SU-DHL-6 (cell line): Measurements from ENCODE around the gene NSUN2.

Experiments
- H2AFZ ChIP-seq: fragments of 200-600 bp; sonication (generic); 2 replicates; pipeline ENCODE4 v1.6.1; 2014; ENCODE audit warnings: low read depth, mild to moderate bottlenecking, moderate library complexity, mixed read lengths, antibody characterized with exemption, low read length; ENCODE audit not compliant: severe bottlenecking
- H3F3A ChIP-seq: fragments of 200-600 bp; shearing (Covaris generic); 2 replicates; pipeline ENCODE4 v1.6.0; 2016; ENCODE audit warnings: antibody characterized with exemption, mild to moderate bottlenecking; ENCODE audit not compliant: insufficient read depth
- H3K27ac ChIP-seq: fragments of 200-600 bp; sonication (generic); 2 replicates; pipeline ENCODE4 v1.5.1; 2016; ENCODE audit warnings: low read depth, mild to moderate bottlenecking, low read length, moderate library complexity, mixed read lengths
- H3K27me3 ChIP-seq: fragments of 200-600 bp; sonication (generic), shearing (Covaris generic); 2 replicates; pipeline ENCODE4 v1.6.0; 2014; ENCODE audit warnings: mild to moderate bottlenecking, low read length
- H3K36me3 ChIP-seq: fragments of 200-600 bp; sonication (generic); 2 replicates; pipeline ENCODE4 v1.6.1; 2014; ENCODE audit warnings: mild to moderate bottlenecking, low read length, mixed read lengths
- H3K4me2 ChIP-seq: fragments of 300-600, 200-600 bp; shearing (Covaris generic), sonication (generic); 2 replicates; pipeline ENCODE4 v1.6.0; 2014; ENCODE audit warnings: low read length, low read depth, mild to moderate bottlenecking; ENCODE audit not compliant: poor library complexity, severe bottlenecking
- H3K4me3 ChIP-seq: fragments of 200-600 bp; sonication (generic); 2 replicates; pipeline ENCODE4 v1.5.1; 2014; ENCODE audit warnings: antibody characterized with exemption, low read length, mild to moderate bottlenecking, mixed read lengths; ENCODE audit not compliant: insufficient read depth, poor library complexity, severe bottlenecking
- H3K79me2 ChIP-seq: fragments of 200-600 bp; sonication (generic); 2 replicates; pipeline ENCODE4 v1.6.1; 2014; ENCODE audit warnings: mild to moderate bottlenecking, low read length, moderate library complexity; ENCODE audit not compliant: insufficient read depth
- H3K9ac ChIP-seq: fragments of 200-600 bp; sonication (generic); 2 replicates; pipeline ENCODE4 v1.7.0; 2014; ENCODE audit warnings: mild to moderate bottlenecking, low read length
- H3K9me2 ChIP-seq: fragments of 200-600 bp; sonication (generic); replicated peaks from 2 replicates; pipeline ENCODE4 v1.6.1; 2014; ENCODE audit warnings: low read length; ENCODE audit not compliant: insufficient read depth
- H3K9me3 ChIP-seq: fragments of 200-600 bp; sonication (generic); 2 replicates; pipeline ENCODE4 v1.6.1; 2014; ENCODE audit warnings: low read length, mixed read lengths; ENCODE audit not compliant: insufficient read depth
- H4K20me1 ChIP-seq: fragments of 200-600 bp; sonication (generic); 2 replicates; pipeline ENCODE4 v1.6.1; 2014; ENCODE audit warnings: low read depth, mild to moderate bottlenecking, antibody characterized with exemption, low read length, moderate library complexity, mixed read lengths
- CTCF ChIP-seq: fragments of 200-600 bp; sonication (generic); IDR thresholded peaks from one replicate; pipeline ENCODE4 v1.5.1; 2017; ENCODE audit warnings: antibody characterized with exemption, mild to moderate bottlenecking, low read length, moderate library complexity; ENCODE audit not compliant: insufficient read depth, poor library complexity, severe bottlenecking
- EZH2phosphoT487 ChIP-seq: fragments of 200-600 bp; sonication (generic), shearing (Covaris generic); conservative IDR thresholded peaks from 2 replicates; pipeline ENCODE4 v1.6.1; 2018; ENCODE audit warnings: mild to moderate bottlenecking, antibody characterized with exemption, low read length, moderate library complexity, mixed read lengths

The NSUN2 gene

GRCh38 chr5:6581559-6582426, 51.1 kb downstream of the NSUN2 start:
- H3K79me2 ChIP-seq = no peaks in the 10 kb centered on the region
- no peak overlapping the region for H3K27ac ChIP-seq
- no peak overlapping the region for H3K9ac ChIP-seq
- no peak overlapping the region for H3K4me2 ChIP-seq
- no peaks in the 10 kb centered on the region for H3K9me2 ChIP-seq
- H2AFZ ChIP-seq = no peak overlapping the region
- no peaks in the 10 kb centered on the region for H3F3A ChIP-seq
- H3K36me3 ChIP-seq = no peaks in the 10 kb centered on the region
- H3K4me3 ChIP-seq = no peak overlapping the region
- H3K9me3 ChIP-seq = no peaks in the 10 kb centered on the region
- no peaks in the 10 kb centered on the region for H3K27me3 ChIP-seq
- TF ChIP-seq EZH2phosphoT487 = no peak
- no peak for TF ChIP-seq CTCF
- no peaks in the 10 kb centered on the region for H4K20me1 ChIP-seq

GRCh38 chr5:6581090-6581489, 51.8 kb downstream of the NSUN2 start:
- Histone ChIP-seq H3K9me2 (no peaks in the 10 kb centered on the region), H3K79me2 (no peaks in the 10 kb centered on the region), H3K27ac (no peak overlapping the region), H3F3A (no peaks in the 10 kb centered on the region), H4K20me1 (no peaks in the 10 kb centered on the region), H3K36me3 (no peaks in the 10 kb centered on the region), H2AFZ (no peak overlapping the region), H3K4me3 (no peak overlapping the region), H3K27me3 (no peaks in the 10 kb centered on the region), H3K4me2 (no peak overlapping the region), H3K9me3 (no peaks in the 10 kb centered on the region), H3K9ac (no peak overlapping the region)
- no peak for TF ChIP-seq CTCF
- TF ChIP-seq EZH2phosphoT487 = no peak

GRCh38 chr5:6579535-6579934, 53.3 kb downstream of the NSUN2 start:
- Histone ChIP-seq H3K27me3 (no peaks in the 10 kb centered on the region), H3K36me3 (no peaks in the 10 kb centered on the region)
- no peak for TF ChIP-seq CTCF
- TF ChIP-seq EZH2phosphoT487 = no peak

More at GRCh38 chr5:6579535-6579934, 53.3 kb downstream of the NSUN2 start:
- Histone ChIP-seq H2AFZ (no peak overlapping the region), H3K4me2 (no peak overlapping the region), H3F3A (no peaks in the 10 kb centered on the region), H3K9me2 (no peaks in the 10 kb centered on the region), H3K9ac (no peak overlapping the region), H3K9me3 (no peaks in the 10 kb centered on the region), H3K27ac (no peak overlapping the region), H4K20me1 (no peaks in the 10 kb centered on the region), H3K79me2 (no peaks in the 10 kb centered on the region), H3K4me3 (no peak overlapping the region)
